ENCODE results near the gene HDHD5. TPM values are rescaled to one million over a fixed set of nuclear protein-coding genes. Genes with fewer than 3 reads are reported as not detected.

The HDHD5 gene
- total and polyA plus RNA-seq, 10 of the 15 experiments (the other 5 are each of a cell fraction or from before 2014, with no cell fraction given) = 1.7 to 68.0 (median 49.9) TPM

- DNase-seq (ENCODE audit: low read depth, low spot score) (no peak), FAIRE-seq (no peak), ATAC-seq (no peak)
- H3K4me3 ChIP-seq = no peak overlapping the region
- H3K4me2 ChIP-seq (ENCODE audit: control insufficient read depth, insufficient read depth) = no peak overlapping the region
- no peak overlapping the region for H2AFZ ChIP-seq (ENCODE audit: control insufficient read depth, low read depth, low read length)
- intact Hi-C loops (cut with micrococcal nuclease; ENCODE audit: unreplicated experiment) (no loop called here), in situ Hi-C loops (cut with MboI) (no loop called here)
- H3K9me3 ChIP-seq (replicated peaks; ENCODE audit: control insufficient read depth, insufficient read depth, low read length) = no peaks in the 10 kb centered on the region
- ChIA-PET SMC1A (ENCODE audit: uncharacterized antibody, unreplicated experiment) (no interaction called here), CTCF (no interaction called here), RAD21 (ENCODE audit: unreplicated experiment) (interaction anchor here (0.7 kb wide), 2 partner anchors 49 to 52 kb away, joined by 3 read pairs; no protein-coding TSS in a partner anchor), POLR2A (interaction anchor here (0.6 kb wide), 1 partner anchor 195 kb away, joined by 3 read pairs; no protein-coding TSS in a partner anchor)
- BruUV-seq (replicated peaks) = TSS peak; percentile 34
- H3K9ac ChIP-seq (ENCODE audit: control insufficient read depth, insufficient read depth, low read length) = no peak overlapping the region
- no peaks in the 10 kb centered on the region for H3K79me2 ChIP-seq (ENCODE audit: control insufficient read depth, insufficient read depth, low read length)
- H4K20me1 ChIP-seq (ENCODE audit: control insufficient read depth, insufficient read depth) = no peaks in the 10 kb centered on the region
- H3K36me3 ChIP-seq (ENCODE audit: control insufficient read depth in 2 of 2, insufficient read depth in 2 of 2, low read length in 1 of 2) = peaks cover 8 to 14% of the 10 kb centered on the region in 2 experiments; a peak in 3 of 4 replicates
- WGBS (ENCODE audit: insufficient coverage, insufficient replicate concordance, low lambda C conversion rate, missing lambda C conversion rate) = 91% methylated on average over 16 of the region's 16 CpGs
- no peaks in the 10 kb centered on the region for H3K27me3 ChIP-seq (replicated peaks in 1 of 2; ENCODE audit: control insufficient read depth in 2 of 2, insufficient read depth in 2 of 2, low read length in 1 of 2)
- TF ChIP-seq RUNX3 (IDR thresholded peaks at IDR 0.05; ENCODE audit: low read length) (no peak), JUND (IDR thresholded peaks at IDR 0.05; ENCODE audit: low read depth, low read length) (no peak), PAX5 (IDR thresholded peaks at IDR 0.05; ENCODE audit: borderline replicate concordance, low read depth, low read length) (no peak), MXI1 (IDR thresholded peaks at IDR 0.05; ENCODE audit: low read depth, low read length) (no peak), ZNF622 (IDR thresholded peaks at IDR 0.05) (no peak), CUX1 (IDR thresholded peaks at IDR 0.05; ENCODE audit: insufficient replicate concordance, low read depth, low read length) (no peak)
- H3K27ac ChIP-seq (ENCODE audit: control insufficient read depth, insufficient read depth) = no peak overlapping the region
- H3K4me1 ChIP-seq (ENCODE audit: control insufficient read depth, insufficient read depth, low read length) = no peaks in the 10 kb centered on the region
These were observed 49.1 kb downstream of the HDHD5 start for GRCh38 chr22:17109976-17110375.
